Measurements from ENCODE around the gene DAZL. TPM values are rescaled to one million over a fixed set of nuclear protein-coding genes. Genes with fewer than 3 reads are reported as not detected.

The DAZL gene
- total RNA-seq, 1 experiment from 2014 or later = 3.9 TPM

DNA sequence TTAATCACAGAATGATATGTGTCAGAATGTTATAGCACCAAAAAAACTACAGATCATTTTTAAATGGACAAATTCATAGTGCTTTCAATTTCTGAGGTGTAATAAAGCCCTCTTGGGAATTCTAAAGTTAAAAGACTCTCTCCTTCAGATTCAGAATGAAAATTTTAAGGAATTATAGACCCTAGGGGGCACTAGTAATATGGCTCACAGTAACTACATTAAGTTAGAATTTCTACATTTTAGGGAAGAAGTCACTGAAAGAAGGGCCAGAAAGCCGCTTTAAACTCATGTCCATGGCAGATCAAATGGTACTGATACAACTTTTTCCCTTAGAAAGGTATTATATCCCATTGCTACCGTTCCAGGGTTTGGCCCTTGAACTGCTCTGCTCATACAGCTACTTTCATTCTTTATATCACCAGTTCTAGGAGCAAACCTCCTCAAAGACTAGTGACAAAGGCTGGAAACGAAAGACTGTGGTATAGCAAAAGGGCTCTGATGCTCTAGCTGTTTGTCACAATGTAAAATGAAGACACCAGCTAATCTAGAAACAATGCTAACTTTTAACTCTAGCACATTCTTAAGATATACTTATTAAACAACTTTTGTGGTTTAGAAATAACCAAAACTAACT, 18.1 kb downstream of the DAZL start:
- no peak for TF ChIP-seq ZNF138 (CRISPR knock-in tag; conservative IDR thresholded peaks at IDR 0.05)
- no peak for TF ChIP-seq CREB1 (CRISPR knock-in tag; IDR thresholded peaks at IDR 0.05)
- no peak for TF ChIP-seq NR1H2 (CRISPR knock-in tag; IDR thresholded peaks at IDR 0.05)
- Mint-ChIP-seq H3K4me1 (no peaks in the 10 kb centered on the region), H3K27me3 (ENCODE audit: low read depth) (no peaks in the 10 kb centered on the region; the same call in 1 of the 2 replicates), H3K27ac (no peak overlapping the region), H3K4me3 (no peak overlapping the region), H3K36me3 (no peaks in the 10 kb centered on the region), H3K9me3 (no peaks in the 10 kb centered on the region)
- ChIA-PET CTCF (interaction anchor here (1.1 to 2.2 kb wide), 4 partner anchors 10 to 645 kb away, joined by 3 to 8 read pairs (median 5); no protein-coding TSS in a partner anchor), POLR2A (no interaction called here)
- ATAC-seq (no peak), DNase-seq (ENCODE audit: low spot score) (no peak)

DNA sequence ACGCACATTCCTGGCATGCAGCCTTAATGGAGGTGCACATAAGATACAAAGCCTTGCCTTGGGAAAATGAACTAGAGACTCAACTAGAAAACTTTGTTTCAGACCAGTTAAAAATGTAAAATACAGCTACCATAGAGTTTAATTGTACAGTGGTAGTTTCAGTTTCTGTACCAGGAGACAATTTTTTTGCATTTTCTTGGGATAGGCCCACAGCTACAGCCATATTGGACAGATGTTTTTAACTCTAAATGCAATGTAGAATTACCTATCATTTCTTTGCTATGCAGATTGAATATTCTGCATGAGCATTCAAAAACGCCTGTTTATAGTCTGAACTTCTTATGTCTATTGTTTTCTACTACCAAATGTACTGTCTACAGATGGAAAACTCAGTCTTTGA, 20.3 kb downstream of the DAZL start:
- CTCF ChIA-PET = no interaction called here
- Mint-ChIP-seq H3K27ac (no peak overlapping the region), H3K4me3 (no peak overlapping the region), H3K9me3 (peaks cover 7% of the 10 kb centered on the region), H3K27me3 (ENCODE audit: low read depth) (no peaks in the 10 kb centered on the region), H3K36me3 (no peaks in the 10 kb centered on the region), H3K4me1 (no peaks in the 10 kb centered on the region)
- ATAC-seq (no peak), DNase-seq (ENCODE audit: low spot score) (no peak)
- POLR2A ChIA-PET = no interaction called here
- TF ChIP-seq, protein P1, sequence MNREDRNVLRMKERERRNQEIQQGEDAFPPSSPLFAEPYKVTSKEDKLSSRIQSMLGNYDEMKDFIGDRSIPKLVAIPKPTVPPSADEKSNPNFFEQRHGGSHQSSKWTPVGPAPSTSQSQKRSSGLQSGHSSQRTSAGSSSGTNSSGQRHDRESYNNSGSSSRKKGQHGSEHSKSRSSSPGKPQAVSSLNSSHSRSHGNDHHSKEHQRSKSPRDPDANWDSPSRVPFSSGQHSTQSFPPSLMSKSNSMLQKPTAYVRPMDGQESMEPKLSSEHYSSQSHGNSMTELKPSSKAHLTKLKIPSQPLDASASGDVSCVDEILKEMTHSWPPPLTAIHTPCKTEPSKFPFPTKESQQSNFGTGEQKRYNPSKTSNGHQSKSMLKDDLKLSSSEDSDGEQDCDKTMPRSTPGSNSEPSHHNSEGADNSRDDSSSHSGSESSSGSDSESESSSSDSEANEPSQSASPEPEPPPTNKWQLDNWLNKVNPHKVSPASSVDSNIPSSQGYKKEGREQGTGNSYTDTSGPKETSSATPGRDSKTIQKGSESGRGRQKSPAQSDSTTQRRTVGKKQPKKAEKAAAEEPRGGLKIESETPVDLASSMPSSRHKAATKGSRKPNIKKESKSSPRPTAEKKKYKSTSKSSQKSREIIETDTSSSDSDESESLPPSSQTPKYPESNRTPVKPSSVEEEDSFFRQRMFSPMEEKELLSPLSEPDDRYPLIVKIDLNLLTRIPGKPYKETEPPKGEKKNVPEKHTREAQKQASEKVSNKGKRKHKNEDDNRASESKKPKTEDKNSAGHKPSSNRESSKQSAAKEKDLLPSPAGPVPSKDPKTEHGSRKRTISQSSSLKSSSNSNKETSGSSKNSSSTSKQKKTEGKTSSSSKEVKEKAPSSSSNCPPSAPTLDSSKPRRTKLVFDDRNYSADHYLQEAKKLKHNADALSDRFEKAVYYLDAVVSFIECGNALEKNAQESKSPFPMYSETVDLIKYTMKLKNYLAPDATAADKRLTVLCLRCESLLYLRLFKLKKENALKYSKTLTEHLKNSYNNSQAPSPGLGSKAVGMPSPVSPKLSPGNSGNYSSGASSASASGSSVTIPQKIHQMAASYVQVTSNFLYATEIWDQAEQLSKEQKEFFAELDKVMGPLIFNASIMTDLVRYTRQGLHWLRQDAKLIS (CRISPR knock-in tag; IDR thresholded peaks at IDR 0.05; ENCODE audit: borderline replicate concordance) = no peak
- TF ChIP-seq ESRRA (CRISPR knock-in tag; IDR thresholded peaks at IDR 0.05; ENCODE audit: borderline replicate concordance) = no peak
- TF ChIP-seq, protein P2, sequence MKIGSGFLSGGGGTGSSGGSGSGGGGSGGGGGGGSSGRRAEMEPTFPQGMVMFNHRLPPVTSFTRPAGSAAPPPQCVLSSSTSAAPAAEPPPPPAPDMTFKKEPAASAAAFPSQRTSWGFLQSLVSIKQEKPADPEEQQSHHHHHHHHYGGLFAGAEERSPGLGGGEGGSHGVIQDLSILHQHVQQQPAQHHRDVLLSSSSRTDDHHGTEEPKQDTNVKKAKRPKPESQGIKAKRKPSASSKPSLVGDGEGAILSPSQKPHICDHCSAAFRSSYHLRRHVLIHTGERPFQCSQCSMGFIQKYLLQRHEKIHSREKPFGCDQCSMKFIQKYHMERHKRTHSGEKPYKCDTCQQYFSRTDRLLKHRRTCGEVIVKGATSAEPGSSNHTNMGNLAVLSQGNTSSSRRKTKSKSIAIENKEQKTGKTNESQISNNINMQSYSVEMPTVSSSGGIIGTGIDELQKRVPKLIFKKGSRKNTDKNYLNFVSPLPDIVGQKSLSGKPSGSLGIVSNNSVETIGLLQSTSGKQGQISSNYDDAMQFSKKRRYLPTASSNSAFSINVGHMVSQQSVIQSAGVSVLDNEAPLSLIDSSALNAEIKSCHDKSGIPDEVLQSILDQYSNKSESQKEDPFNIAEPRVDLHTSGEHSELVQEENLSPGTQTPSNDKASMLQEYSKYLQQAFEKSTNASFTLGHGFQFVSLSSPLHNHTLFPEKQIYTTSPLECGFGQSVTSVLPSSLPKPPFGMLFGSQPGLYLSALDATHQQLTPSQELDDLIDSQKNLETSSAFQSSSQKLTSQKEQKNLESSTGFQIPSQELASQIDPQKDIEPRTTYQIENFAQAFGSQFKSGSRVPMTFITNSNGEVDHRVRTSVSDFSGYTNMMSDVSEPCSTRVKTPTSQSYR (CRISPR knock-in tag; IDR thresholded peaks at IDR 0.05) = no peak

DNA sequence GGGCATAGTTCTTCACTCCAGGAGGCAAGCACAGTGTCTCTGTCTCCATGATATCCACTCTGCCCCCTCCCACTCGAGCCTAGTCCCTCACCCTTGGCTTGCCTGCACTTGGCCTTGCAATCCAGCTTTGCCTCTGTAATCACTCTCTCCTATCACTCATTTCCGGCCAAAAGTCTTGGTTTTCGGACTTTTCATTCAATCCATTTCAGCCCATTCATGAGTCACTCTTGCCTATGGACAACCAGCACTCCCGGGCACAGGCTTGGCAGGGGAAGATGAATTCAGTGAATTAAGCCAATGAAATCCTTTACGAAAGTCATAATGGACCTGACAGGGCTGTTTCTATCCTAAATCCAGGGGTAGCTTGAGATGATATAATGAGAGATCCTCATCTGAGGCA, 21.7 kb downstream of the DAZL start:
- peaks cover 7% of the 10 kb centered on the region for H3K9me3 Mint-ChIP-seq
- no peak for DNase-seq (ENCODE audit: low spot score)
- ATAC-seq = no peak
- CTCF ChIA-PET = no interaction called here
- no peaks in the 10 kb centered on the region for H3K4me1 Mint-ChIP-seq
- POLR2A ChIA-PET = no interaction called here
- H3K27ac Mint-ChIP-seq = no peak overlapping the region
- no peaks in the 10 kb centered on the region for H3K36me3 Mint-ChIP-seq
- H3K4me3 Mint-ChIP-seq = no peak overlapping the region
- H3K27me3 Mint-ChIP-seq (ENCODE audit: low read depth) = no peaks in the 10 kb centered on the region
- TF ChIP-seq, protein P3, sequence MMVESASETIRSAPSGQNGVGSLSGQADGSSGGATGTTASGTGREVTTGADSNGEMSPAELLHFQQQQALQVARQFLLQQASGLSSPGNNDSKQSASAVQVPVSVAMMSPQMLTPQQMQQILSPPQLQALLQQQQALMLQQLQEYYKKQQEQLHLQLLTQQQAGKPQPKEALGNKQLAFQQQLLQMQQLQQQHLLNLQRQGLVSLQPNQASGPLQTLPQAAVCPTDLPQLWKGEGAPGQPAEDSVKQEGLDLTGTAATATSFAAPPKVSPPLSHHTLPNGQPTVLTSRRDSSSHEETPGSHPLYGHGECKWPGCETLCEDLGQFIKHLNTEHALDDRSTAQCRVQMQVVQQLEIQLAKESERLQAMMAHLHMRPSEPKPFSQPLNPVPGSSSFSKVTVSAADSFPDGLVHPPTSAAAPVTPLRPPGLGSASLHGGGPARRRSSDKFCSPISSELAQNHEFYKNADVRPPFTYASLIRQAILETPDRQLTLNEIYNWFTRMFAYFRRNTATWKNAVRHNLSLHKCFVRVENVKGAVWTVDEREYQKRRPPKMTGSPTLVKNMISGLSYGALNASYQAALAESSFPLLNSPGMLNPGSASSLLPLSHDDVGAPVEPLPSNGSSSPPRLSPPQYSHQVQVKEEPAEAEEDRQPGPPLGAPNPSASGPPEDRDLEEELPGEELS (CRISPR knock-in tag; IDR thresholded peaks at IDR 0.05) = no peak
- TF ChIP-seq, protein P4, sequence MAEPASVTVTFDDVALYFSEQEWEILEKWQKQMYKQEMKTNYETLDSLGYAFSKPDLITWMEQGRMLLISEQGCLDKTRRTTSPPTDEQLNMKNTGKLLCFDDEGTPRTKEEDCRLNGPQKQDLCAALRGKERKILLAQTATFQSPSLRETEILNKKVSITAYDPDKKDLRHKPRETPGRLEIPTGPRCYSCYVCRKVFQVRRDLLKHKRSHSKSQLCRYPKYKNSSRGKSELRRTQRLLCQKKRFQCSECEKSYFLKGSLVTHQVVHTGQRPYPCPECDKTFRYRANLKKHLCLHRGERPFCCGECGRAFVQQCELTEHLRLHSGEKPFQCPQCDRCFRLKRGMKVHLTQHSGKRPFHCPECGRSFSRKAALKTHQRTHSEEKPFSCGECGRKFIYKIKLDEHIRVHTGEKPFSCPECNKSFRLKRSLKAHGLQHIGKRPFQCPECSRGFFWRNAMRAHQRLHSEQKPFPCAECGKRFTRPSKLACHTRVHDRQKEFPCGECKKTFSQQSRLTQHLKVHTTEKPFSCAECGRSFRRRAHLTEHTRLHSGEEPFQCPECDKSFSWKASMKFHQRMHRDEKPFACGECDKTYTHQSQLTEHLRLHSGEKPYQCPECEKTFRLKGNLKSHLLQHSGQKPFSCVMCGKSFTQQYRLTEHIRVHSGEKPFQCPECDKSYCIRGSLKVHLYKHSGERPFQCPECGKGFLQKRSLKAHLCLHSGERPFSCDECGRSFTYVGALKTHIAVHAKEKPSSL (CRISPR knock-in tag; conservative IDR thresholded peaks at IDR 0.05) = no peak
- TF ChIP-seq PRRX2 (CRISPR knock-in tag; IDR thresholded peaks at IDR 0.05) = no peak
- no peak for TF ChIP-seq OVOL2 (CRISPR knock-in tag; IDR thresholded peaks at IDR 0.05; ENCODE audit: borderline replicate concordance)
- no peak for TF ChIP-seq GRHL2 (CRISPR knock-in tag; IDR thresholded peaks at IDR 0.05; ENCODE audit: insufficient replicate concordance, severe bottlenecking)
- TF ChIP-seq, protein P5, sequence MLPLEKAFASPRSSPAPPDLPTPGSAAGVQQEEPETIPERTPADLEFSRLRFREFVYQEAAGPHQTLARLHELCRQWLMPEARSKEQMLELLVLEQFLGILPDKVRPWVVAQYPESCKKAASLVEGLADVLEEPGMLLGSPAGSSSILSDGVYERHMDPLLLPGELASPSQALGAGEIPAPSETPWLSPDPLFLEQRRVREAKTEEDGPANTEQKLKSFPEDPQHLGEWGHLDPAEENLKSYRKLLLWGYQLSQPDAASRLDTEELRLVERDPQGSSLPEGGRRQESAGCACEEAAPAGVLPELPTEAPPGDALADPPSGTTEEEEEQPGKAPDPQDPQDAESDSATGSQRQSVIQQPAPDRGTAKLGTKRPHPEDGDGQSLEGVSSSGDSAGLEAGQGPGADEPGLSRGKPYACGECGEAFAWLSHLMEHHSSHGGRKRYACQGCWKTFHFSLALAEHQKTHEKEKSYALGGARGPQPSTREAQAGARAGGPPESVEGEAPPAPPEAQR (CRISPR knock-in tag; IDR thresholded peaks at IDR 0.05) = no peak
- no peak for TF ChIP-seq JUN (CRISPR knock-in tag; IDR thresholded peaks at IDR 0.05)
- no peak for TF ChIP-seq ZNF423 (CRISPR knock-in tag; IDR thresholded peaks at IDR 0.05)
